Measurements from ENCODE around the gene TNNC2.
A peak's percentile ranks its signal among the peaks of the same experiment; 100 is the strongest.
"Not testable (repeated sequence)": the region's sequence is repeated elsewhere in the genome, so short reads cannot be mapped to it uniquely, and the experiment has no call there.

Gene TNNC2

GRCh38 chr20:45833030-45833882, 6.1 kb upstream of the TNNC2 start, which contains the start of gene SNX21:
Gene SNX21 (plus strand): TSS chr20:45833799. CDS start chr20:45833920, 121 bp downstream.
- Histone ChIP-seq H3K27ac (ENCODE audit: low read depth, low read length) (peak within 1 kb of the TSS; percentile 59), H3K36me3 (ENCODE audit: control insufficient read depth, insufficient read depth, low read length) (peaks cover 19% of the 10 kb centered on the region), H3K27me3 (ENCODE audit: control insufficient read depth, insufficient read depth, low read length) (no peaks in the 10 kb centered on the region; the same call in 1 of the 2 replicates), H3K9me3 (ENCODE audit: control insufficient read depth, insufficient read depth, low read length) (no peaks in the 10 kb centered on the region), H3K4me1 (ENCODE audit: control insufficient read depth, insufficient read depth, low read length) (peaks cover 19% of the 10 kb centered on the region), H3K9ac (ENCODE audit: low read depth, low read length) (peak within 1 kb of the TSS; percentile 65; the same call in 1 of the 2 replicates), H3K4me3 (ENCODE audit: low read depth, low read length) (peak within 1 kb of the TSS; percentile 79)

GRCh38 chr20:45832619-45833018, 5.5 kb upstream of the TNNC2 start:
- Histone ChIP-seq H3K9ac (ENCODE audit: low read depth, low read length) (no peak overlapping the region), H3K27ac (ENCODE audit: low read depth, low read length) (no peak overlapping the region), H3K27me3 (ENCODE audit: control insufficient read depth, insufficient read depth, low read length) (no peaks in the 10 kb centered on the region; the same call in 1 of the 2 replicates)

GRCh38 chr20:45829673-45830106, 2.6 kb upstream of the TNNC2 start:
- not testable (repeated sequence) for H3K27ac ChIP-seq (ENCODE audit: low read depth, low read length); H3K9me3 ChIP-seq (ENCODE audit: control insufficient read depth, insufficient read depth, low read length); H3K36me3 ChIP-seq (ENCODE audit: control insufficient read depth, insufficient read depth, low read length); H3K9ac ChIP-seq (ENCODE audit: low read depth, low read length); H3K27me3 ChIP-seq (ENCODE audit: control insufficient read depth, insufficient read depth, low read length); H3K4me3 ChIP-seq (ENCODE audit: low read depth, low read length)
- peaks cover 16% of the 10 kb centered on the region for H3K4me1 ChIP-seq (ENCODE audit: control insufficient read depth, insufficient read depth, low read length)

More at GRCh38 chr20:45832619-45833018, 5.5 kb upstream of the TNNC2 start:
- H3K9me3 ChIP-seq (ENCODE audit: control insufficient read depth, insufficient read depth, low read length), result no peaks in the 10 kb centered on the region
- H3K4me3 ChIP-seq (ENCODE audit: low read depth, low read length), result no peak overlapping the region
- peaks cover 19% of the 10 kb centered on the region for H3K4me1 ChIP-seq (ENCODE audit: control insufficient read depth, insufficient read depth, low read length)
- H3K36me3 ChIP-seq (ENCODE audit: control insufficient read depth, insufficient read depth, low read length), result peaks cover 19% of the 10 kb centered on the region

GRCh38 chr20:45828589-45828988, 1.5 kb upstream of the TNNC2 start:
- no peaks in the 10 kb centered on the region for H3K36me3 ChIP-seq (ENCODE audit: control insufficient read depth, insufficient read depth, low read length)
- H3K27me3 ChIP-seq (ENCODE audit: control insufficient read depth, insufficient read depth, low read length), result peaks cover 5% of the 10 kb centered on the region
- peaks cover 14% of the 10 kb centered on the region for H3K4me1 ChIP-seq (ENCODE audit: control insufficient read depth, insufficient read depth, low read length)
- no peak overlapping the region for H3K4me3 ChIP-seq (ENCODE audit: low read depth, low read length)
- no peak overlapping the region for H3K27ac ChIP-seq (ENCODE audit: low read depth, low read length)
- no peaks in the 10 kb centered on the region for H3K9me3 ChIP-seq (ENCODE audit: control insufficient read depth, insufficient read depth, low read length)
- H3K9ac ChIP-seq (ENCODE audit: low read depth, low read length), result no peak overlapping the region

GRCh38 chr20:45827712-45828111, 600 bp upstream of the TNNC2 start:
- Histone ChIP-seq H3K4me1 (ENCODE audit: control insufficient read depth, insufficient read depth, low read length) (peaks cover 6% of the 10 kb centered on the region; the same call in 1 of the 2 replicates), H3K4me3 (ENCODE audit: low read depth, low read length) (no peak overlapping the region), H3K9ac (ENCODE audit: low read depth, low read length) (no peak overlapping the region), H3K9me3 (ENCODE audit: control insufficient read depth, insufficient read depth, low read length) (no peaks in the 10 kb centered on the region), H3K27me3 (ENCODE audit: control insufficient read depth, insufficient read depth, low read length) (peaks cover 13% of the 10 kb centered on the region), H3K36me3 (ENCODE audit: control insufficient read depth, insufficient read depth, low read length) (no peaks in the 10 kb centered on the region), H3K27ac (ENCODE audit: low read depth, low read length) (no peak overlapping the region)

GRCh38 chr20:45826381-45827019, 612 bp downstream of the TNNC2 start:
- H3K27me3 ChIP-seq (ENCODE audit: control insufficient read depth, insufficient read depth, low read length), result peaks cover 13% of the 10 kb centered on the region
- peaks cover 5% of the 10 kb centered on the region; the same call in 1 of the 2 replicates for H3K4me1 ChIP-seq (ENCODE audit: control insufficient read depth, insufficient read depth, low read length)
- H3K4me3 ChIP-seq (ENCODE audit: low read depth, low read length), result no peak overlapping the region
- H3K27ac ChIP-seq (ENCODE audit: low read depth, low read length), result no peak overlapping the region
- no peaks in the 10 kb centered on the region for H3K36me3 ChIP-seq (ENCODE audit: control insufficient read depth, insufficient read depth, low read length)
- H3K9ac ChIP-seq (ENCODE audit: low read depth, low read length), result no peak overlapping the region
- no peaks in the 10 kb centered on the region for H3K9me3 ChIP-seq (ENCODE audit: control insufficient read depth, insufficient read depth, low read length)

- H3K4me1 ChIP-seq (ENCODE audit: control insufficient read depth, insufficient read depth, low read length), result peaks cover 5% of the 10 kb centered on the region; the same call in 1 of the 2 replicates
- H3K9me3 ChIP-seq (ENCODE audit: control insufficient read depth, insufficient read depth, low read length), result no peaks in the 10 kb centered on the region
- H3K4me3 ChIP-seq (ENCODE audit: low read depth, low read length), result peak overlapping the region; percentile 39; the same call in 1 of the 2 replicates
- H3K27me3 ChIP-seq (ENCODE audit: control insufficient read depth, insufficient read depth, low read length), result peaks cover 13% of the 10 kb centered on the region
- no peaks in the 10 kb centered on the region for H3K36me3 ChIP-seq (ENCODE audit: control insufficient read depth, insufficient read depth, low read length)
- H3K27ac ChIP-seq (ENCODE audit: low read depth, low read length), result no peak overlapping the region
- H3K9ac ChIP-seq (ENCODE audit: low read depth, low read length), result no peak overlapping the region
These were observed 2.9 kb downstream of the TNNC2 start for GRCh38 chr20:45823949-45824835.

- H3K9ac ChIP-seq (ENCODE audit: low read depth, low read length), result no peak overlapping the region
- H3K9me3 ChIP-seq (ENCODE audit: control insufficient read depth, insufficient read depth, low read length), result no peaks in the 10 kb centered on the region
- no peaks in the 10 kb centered on the region for H3K36me3 ChIP-seq (ENCODE audit: control insufficient read depth, insufficient read depth, low read length)
- peaks cover 5% of the 10 kb centered on the region; the same call in 1 of the 2 replicates for H3K4me1 ChIP-seq (ENCODE audit: control insufficient read depth, insufficient read depth, low read length)
- H3K4me3 ChIP-seq (ENCODE audit: low read depth, low read length), result no peak overlapping the region
- peaks cover 13% of the 10 kb centered on the region for H3K27me3 ChIP-seq (ENCODE audit: control insufficient read depth, insufficient read depth, low read length)
- no peak overlapping the region for H3K27ac ChIP-seq (ENCODE audit: low read depth, low read length)
These were observed 4.3 kb downstream of the TNNC2 start for GRCh38 chr20:45822857-45823256.

GRCh38 chr20:45821947-45822346, 5.2 kb downstream of the TNNC2 start:
- no peak overlapping the region for H3K9ac ChIP-seq (ENCODE audit: low read depth, low read length)
- H3K27me3 ChIP-seq (ENCODE audit: control insufficient read depth, insufficient read depth, low read length), result peaks cover 13% of the 10 kb centered on the region
- H3K4me1 ChIP-seq (ENCODE audit: control insufficient read depth, insufficient read depth, low read length), result peaks cover 5% of the 10 kb centered on the region; the same call in 1 of the 2 replicates
- H3K36me3 ChIP-seq (ENCODE audit: control insufficient read depth, insufficient read depth, low read length), result peaks cover 7% of the 10 kb centered on the region
- H3K27ac ChIP-seq (ENCODE audit: low read depth, low read length), result no peak overlapping the region
- no peaks in the 10 kb centered on the region for H3K9me3 ChIP-seq (ENCODE audit: control insufficient read depth, insufficient read depth, low read length)
- no peak overlapping the region for H3K4me3 ChIP-seq (ENCODE audit: low read depth, low read length)

- Histone ChIP-seq H3K27me3 (ENCODE audit: control insufficient read depth, insufficient read depth, low read length) (peaks cover 13% of the 10 kb centered on the region), H3K36me3 (ENCODE audit: control insufficient read depth, insufficient read depth, low read length) (peaks cover 30% of the 10 kb centered on the region), H3K9ac (ENCODE audit: low read depth, low read length) (no peak overlapping the region), H3K9me3 (ENCODE audit: control insufficient read depth, insufficient read depth, low read length) (no peaks in the 10 kb centered on the region), H3K4me3 (ENCODE audit: low read depth, low read length) (no peak overlapping the region), H3K27ac (ENCODE audit: low read depth, low read length) (no peak overlapping the region), H3K4me1 (ENCODE audit: control insufficient read depth, insufficient read depth, low read length) (no peaks in the 10 kb centered on the region)
These were observed 7.6 kb downstream of the TNNC2 start for GRCh38 chr20:45819466-45819865.

Measured in HUES48 (cell line).